Activated CD4-positive, alpha-beta T cell treated with anti-CD3 and anti-CD28 coated beads, Interleukin-2, amount 50 U/mL, for 48 hours (primary cell): ENCODE results near the gene LRRC37A3.
"Not testable (repeated sequence)": the region's sequence is repeated elsewhere in the genome, so short reads cannot be mapped to it uniquely, and the experiment has no call there.

Source experiments
- DNase-seq, 2 experiments: peaks; one replicate each; pipeline ENCODE4 v3.0.0-alpha.2; 2020

The LRRC37A3 gene

GRCh38 chr17:64829824-64830630 lies 89.3 kb downstream of the LRRC37A3 start:
- not testable (repeated sequence) for DNase-seq

- DNase-seq: not testable (repeated sequence)
Observed at GRCh38 chr17:64829068-64829467, 90.2 kb downstream of the LRRC37A3 start.

GRCh38 chr17:64818904-64819303 lies 100.4 kb downstream of the LRRC37A3 start:
- not testable (repeated sequence) for DNase-seq

- not testable (repeated sequence) for DNase-seq
Observed at GRCh38 chr17:64815833-64816198, 103.5 kb downstream of the LRRC37A3 start.

GRCh38 chr17:64814993-64815832 lies 104.1 kb downstream of the LRRC37A3 start:
- not testable (repeated sequence) for DNase-seq

GRCh38 chr17:64808178-64808977 lies 110.9 kb downstream of the LRRC37A3 start:
- DNase-seq: peak; percentile 52 to 68
